NCI-H1436 treated with DMSO at 0.1 percent for 48 hours (cell line): ENCODE measurements around the gene FRAT1.
"Not testable (repeated sequence)": the region's sequence is repeated elsewhere in the genome, so short reads cannot be mapped to it uniquely, and the experiment has no call there.

ENCODE experiments used
- DNase-seq: peaks from one replicate; lab custom pipeline; 2025; lab: John Stamatoyannopoulos, UW

FRAT1 gene

GRCh38 chr10:97318772-97319651, at the start of gene FRAT1:
Gene FRAT1, plus strand, starts transcription at chr10:97319271. Its CDS starts 183 bp downstream, at chr10:97319454.
- DNase-seq = peak; percentile 27

DNA sequence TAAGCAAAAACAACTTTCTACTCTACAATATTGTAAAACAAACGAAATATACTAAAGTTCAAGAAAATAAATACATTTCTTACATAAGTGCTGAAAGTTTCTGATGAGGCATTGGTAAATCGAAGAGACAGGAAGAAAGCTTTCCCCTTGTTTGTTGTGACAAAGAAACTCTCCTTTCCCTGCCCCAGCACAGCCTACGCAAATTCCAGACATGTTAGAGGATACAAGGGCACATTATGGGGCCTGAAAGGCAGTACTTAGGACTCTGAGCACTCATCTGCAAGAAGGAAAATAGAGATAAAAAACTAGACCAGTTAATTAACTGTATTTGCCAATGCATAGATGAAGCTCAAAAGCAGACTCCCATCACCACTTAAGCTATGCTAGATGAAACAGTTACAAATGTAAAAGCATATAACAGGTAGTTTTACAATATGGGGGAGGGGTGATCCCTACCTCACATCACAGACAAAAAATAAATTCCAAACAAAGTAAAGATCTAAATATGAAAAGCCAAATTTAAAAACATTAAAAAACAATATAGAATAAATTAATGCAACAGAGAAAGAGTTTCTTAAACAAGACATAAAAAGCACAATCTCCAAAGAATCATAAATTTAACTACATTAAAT, 48.4 kb upstream of the FRAT1 start:
- no peak for DNase-seq

DNA sequence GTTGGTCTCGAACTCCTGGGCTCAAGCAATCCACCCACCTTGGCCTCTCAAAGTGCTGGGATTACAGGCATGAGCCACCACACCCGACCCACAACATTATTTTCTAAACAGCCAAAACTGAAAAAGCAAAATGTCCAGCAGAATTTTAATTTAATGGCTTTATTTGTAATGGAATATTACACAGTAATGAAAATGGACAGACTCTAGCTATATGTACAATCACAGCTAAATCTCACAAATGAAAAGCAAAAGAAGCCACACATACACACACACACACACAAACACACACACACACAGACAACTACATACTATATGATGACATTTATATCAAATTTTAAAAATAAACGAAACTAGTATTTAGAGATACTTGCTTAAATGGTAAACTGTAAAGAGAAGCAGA, 45.4 kb upstream of the FRAT1 start:
- no peak for DNase-seq

DNA sequence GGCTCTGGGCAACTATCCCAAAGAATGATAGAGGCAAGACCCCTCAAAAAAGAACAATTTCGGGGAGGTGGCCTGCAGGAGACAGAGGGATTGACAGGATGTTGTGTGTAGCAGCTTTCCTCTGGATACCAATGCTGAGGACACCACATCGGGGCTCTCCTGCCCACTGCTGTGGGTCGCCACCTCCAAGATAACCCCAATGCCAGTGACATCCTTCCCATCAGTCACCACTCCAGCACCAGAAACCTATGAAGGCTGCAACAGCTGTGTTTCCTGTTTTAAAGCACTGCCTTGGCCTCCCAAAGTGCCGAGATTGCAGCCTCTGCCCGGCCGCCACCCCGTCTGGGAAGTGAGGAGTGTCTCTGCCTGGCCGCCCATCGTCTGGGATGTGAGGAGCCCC, 44.2 kb upstream of the FRAT1 start:
- DNase-seq = no peak

GRCh38 chr10:97277551-97277950, 41.5 kb upstream of the FRAT1 start:
- DNase-seq = no peak

GRCh38 chr10:97278491-97278989, 40.5 kb upstream of the FRAT1 start:
- peak; percentile 6 for DNase-seq

DNA sequence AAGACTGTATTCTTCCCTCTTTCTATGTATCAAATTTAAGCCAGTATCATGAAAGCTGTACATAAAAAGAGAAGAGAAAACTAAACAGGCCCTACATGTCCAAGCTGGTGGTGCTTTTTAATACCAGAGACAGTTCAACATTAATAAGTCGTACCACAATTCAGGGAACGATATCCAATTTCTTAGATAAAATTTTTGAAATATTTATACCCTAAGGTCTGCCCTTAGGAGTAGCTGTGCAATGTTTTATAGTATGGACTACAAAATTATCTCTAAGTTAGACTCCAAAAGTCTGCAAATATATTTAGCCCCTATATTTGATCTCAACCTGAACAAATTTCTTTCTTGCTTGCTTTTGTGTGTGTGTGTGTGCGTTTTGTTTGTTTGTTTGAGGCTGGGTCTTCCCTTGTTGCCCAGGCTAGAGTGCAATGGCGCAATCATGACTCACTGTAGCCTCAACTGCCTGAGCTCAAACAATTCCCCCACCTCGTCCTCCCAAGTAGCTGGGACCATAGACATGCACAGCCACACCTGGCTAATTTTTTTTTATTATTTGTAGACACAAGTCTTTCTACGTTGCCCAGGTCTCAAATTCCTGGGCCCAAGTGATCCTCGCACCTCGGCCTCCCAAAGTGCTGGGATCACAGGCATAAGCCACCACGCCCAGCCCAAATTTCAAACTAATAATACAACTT, 39.8 kb upstream of the FRAT1 start:
- DNase-seq = no peak

GRCh38 chr10:97280783-97281182, 38.3 kb upstream of the FRAT1 start:
- DNase-seq = no peak

- DNase-seq = not testable (repeated sequence)
Measured at GRCh38 chr10:97290076-97290475, 29.0 kb upstream of the FRAT1 start.

DNA sequence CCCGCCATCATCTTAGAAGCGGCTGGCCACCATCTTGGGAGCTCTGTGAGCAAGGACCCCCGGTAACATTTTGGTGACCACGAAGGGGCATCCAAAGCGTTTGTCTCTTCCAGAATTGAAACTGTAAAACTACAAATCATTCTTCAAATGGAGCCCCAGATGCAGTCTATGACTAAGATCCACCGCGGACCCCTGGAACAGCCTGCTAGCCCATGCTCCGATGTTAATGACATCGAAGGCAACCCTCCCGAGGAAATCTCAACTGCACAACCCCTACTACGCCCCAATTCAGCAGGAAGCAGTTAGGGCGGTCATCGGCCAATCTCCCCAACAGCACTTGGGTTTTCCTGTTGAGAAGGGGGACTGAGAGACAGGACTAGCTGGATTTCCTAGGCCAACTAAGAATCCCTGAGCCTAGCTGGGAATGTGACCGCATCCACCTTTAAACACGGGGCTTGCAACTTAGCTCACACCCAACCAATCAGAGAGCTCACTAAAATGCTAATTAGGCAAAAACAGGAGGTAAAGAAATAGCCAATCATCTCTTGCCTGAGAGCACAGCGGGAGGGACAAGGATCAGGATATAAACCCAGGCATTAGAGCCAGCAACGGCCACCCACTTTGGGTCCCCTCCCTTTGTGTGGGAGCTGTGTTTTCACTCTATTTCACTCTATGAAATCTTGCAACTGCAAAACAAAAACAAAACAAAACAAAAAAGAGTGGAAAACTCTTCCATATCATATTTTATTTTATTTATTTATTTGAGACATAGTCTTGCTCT, 28.3 kb upstream of the FRAT1 start:
- not testable (repeated sequence) for DNase-seq

GRCh38 chr10:97291357-97292096, 27.5 kb upstream of the FRAT1 start:
- DNase-seq = no peak

GRCh38 chr10:97292097-97292861, 26.8 kb upstream of the FRAT1 start, which contains the start of gene ARHGAP19:
Gene ARHGAP19, minus strand, starts transcription at chr10:97292637. Its CDS starts 10 bp downstream, at chr10:97292627.
- peak; percentile 96 for DNase-seq

- DNase-seq = no peak
Measured at GRCh38 chr10:97292862-97293198, 26.2 kb upstream of the FRAT1 start.

DNA sequence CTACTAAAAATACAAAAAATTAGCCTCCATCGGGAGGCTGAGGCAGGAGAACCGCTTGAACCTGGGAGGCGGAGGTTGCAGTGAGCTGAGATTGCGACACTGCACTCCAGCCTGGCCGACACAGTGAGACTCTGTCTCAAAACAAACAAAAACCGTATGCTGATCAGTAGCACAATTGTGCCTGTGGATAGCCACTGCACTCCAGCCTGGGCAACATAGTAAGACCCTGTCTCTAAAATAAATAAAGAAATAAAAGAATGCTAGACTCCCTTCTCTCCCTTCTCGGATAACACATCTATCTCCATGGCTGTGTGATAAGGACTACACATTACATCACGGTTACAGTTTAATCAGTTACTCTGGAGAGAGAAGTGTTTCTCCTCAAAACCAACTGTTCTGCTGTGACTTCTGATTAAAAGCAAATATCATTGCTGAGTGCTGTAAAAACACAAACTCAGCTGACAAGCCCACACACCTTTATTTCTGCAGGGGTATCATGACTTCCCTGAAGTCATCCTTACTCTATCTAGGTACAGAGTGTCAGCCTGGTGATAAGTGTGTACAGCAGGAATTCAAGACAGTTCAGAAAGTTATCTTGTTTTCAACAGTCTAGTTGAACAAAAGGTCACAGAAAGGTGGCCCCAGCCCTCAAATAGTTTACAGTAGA, 21.4 kb upstream of the FRAT1 start:
- no peak for DNase-seq

- no peak for DNase-seq
Measured at GRCh38 chr10:97298223-97298571, 20.9 kb upstream of the FRAT1 start.

DNA sequence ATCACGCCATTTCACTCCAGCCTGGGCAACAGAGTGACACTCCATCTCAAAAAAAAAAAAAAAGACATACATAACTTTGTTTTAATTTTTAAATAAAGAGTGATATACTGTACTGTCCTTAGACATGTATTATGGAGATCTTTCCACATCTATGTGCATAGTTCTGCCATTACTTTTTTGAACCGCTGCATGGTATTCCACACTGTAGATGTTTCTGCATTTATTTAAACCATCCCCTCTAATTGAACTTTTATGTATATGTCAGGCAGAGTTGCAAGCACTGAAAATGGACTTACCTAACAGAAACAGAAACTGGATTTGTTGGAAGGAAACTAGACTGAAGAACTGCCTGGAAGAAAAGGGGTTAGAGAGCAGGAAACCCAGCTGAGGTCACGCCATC, 18.1 kb upstream of the FRAT1 start:
- no peak for DNase-seq

DNA sequence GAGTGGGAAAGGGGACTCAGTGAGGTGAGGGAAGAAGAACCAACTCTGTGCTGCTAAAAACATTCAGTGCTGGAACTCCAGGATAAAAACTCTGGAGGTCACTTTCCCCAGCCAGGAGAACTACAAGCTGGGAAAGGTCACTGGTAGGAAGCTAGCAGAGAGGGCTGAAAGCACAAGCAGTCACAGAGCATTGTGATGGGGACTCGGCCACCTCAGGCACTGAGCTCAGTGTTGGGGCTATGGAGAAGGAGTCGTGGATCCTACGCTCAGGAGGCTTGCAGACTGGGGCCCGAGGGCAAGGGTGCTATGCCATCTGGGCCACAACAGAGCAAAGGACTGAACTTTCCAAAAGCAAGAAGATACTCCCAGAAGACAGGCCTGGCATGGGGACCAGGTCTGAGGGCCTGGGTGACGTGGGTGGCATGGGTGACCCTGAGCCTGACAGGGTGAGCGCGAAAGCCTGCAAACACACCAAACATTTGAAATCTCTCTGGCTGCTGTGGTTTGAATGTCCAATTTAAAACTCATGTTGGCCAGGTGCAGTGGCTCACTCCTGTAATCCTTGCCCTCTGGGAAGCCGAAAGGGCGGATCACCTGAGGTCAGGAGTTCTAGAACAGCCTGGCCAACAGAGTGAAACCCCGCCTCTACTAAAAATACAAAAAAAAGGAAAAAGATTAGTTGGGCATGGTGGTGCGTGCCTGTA, 16.8 kb upstream of the FRAT1 start:
- no peak for DNase-seq

DNA sequence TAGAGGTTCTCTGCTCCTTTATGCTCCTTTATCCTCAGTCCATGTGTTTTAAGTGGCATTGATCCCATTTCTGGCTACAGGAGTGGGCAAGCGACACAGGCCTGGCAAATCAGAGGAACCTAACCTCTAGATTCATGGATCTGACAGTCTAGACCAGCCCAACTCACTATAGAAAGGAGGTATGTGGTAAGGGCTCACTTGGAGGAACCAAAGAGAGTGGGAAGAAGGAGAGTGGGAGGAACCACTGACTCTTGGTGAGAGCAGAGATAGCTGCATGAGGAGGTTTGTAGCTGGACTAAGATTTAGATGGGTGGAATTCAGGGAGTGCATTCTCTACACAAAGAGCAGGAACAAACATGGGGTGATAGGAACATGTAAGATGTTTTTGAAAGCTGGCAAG, 11.6 kb upstream of the FRAT1 start:
- no peak for DNase-seq
